H9 (cell line): ENCODE data around the gene PHF21A. TPM values are rescaled to one million over a fixed set of nuclear protein-coding genes. Genes with fewer than 3 reads are reported as not detected.

Source experiments
- DNase-seq: peaks from one replicate; pipeline ENCODE4 v3.0.0-alpha.2; 2017
- H2AFZ ChIP-seq: one replicate; pipeline ENCODE4 v1.6.1; 2013; ENCODE audit warnings: mild to moderate bottlenecking, low read length, control low read depth, moderate library complexity
- H2AK5ac ChIP-seq: 2 replicates; pipeline ENCODE4 v1.6.1; 2013; ENCODE audit warnings: low read length, control low read depth, mixed read lengths; ENCODE audit not compliant: insufficient read length
- H2BK120ac ChIP-seq: one replicate; pipeline ENCODE4 v1.6.1; 2013; ENCODE audit warnings: low read depth, mild to moderate bottlenecking, low read length, control low read depth, inconsistent platforms; ENCODE audit not compliant: poor library complexity, severe bottlenecking
- H2BK12ac ChIP-seq: 2 replicates; pipeline ENCODE4 v1.6.1; 2013; ENCODE audit warnings: low read length, control low read depth, mixed read lengths, low read depth; ENCODE audit not compliant: insufficient read length
- H2BK15ac ChIP-seq: 2 replicates; pipeline ENCODE4 v1.6.1; 2013; ENCODE audit warnings: low read depth, low read length, control low read depth
- H2BK20ac ChIP-seq: one replicate; pipeline ENCODE4 v1.6.1; 2013; ENCODE audit warnings: low read depth, mild to moderate bottlenecking, low read length, control low read depth, inconsistent platforms; ENCODE audit not compliant: poor library complexity, severe bottlenecking
- H2BK5ac ChIP-seq: 2 replicates; pipeline ENCODE4 v1.6.1; 2013; ENCODE audit warnings: low read length, control low read depth, mixed read lengths; ENCODE audit not compliant: insufficient read length
- H3K14ac ChIP-seq: 2 replicates; pipeline ENCODE4 v1.6.1; 2013; ENCODE audit warnings: low read length, control low read depth; ENCODE audit not compliant: insufficient read depth
- H3K18ac ChIP-seq: 2 replicates; pipeline ENCODE4 v1.6.1; 2013; ENCODE audit warnings: low read depth, mild to moderate bottlenecking, mixed read lengths, low read length, control low read depth; ENCODE audit not compliant: insufficient read length
- H3K23ac ChIP-seq: 2 replicates; pipeline ENCODE4 v1.6.1; 2013; ENCODE audit warnings: low read length, control low read depth, mixed read lengths, low read depth; ENCODE audit not compliant: insufficient read length
- H3K23me2 ChIP-seq: 2 replicates; pipeline ENCODE4 v1.6.1; 2013; ENCODE audit warnings: low read depth, mild to moderate bottlenecking, mixed read lengths, low read length, control low read depth; ENCODE audit not compliant: insufficient read length, poor library complexity, severe bottlenecking
- H3K27ac ChIP-seq: 2 replicates; pipeline ENCODE4 v1.5.1; 2013; ENCODE audit warnings: low read length, control low read depth, mixed read lengths, low read depth; ENCODE audit not compliant: insufficient read length
- H3K27me3 ChIP-seq: 2 replicates; pipeline ENCODE4 v1.6.1; 2013; ENCODE audit warnings: low read length, control low read depth, inconsistent platforms; ENCODE audit not compliant: insufficient read depth
- H3K4ac ChIP-seq: 2 replicates; pipeline ENCODE4 v1.6.1; 2013; ENCODE audit warnings: low read depth, mild to moderate bottlenecking, control low read depth, inconsistent platforms, low read length, moderate library complexity
- H3K4me1 ChIP-seq: 2 replicates; pipeline ENCODE4 v1.6.1; 2013; ENCODE audit warnings: low read length, control low read depth, inconsistent platforms; ENCODE audit not compliant: insufficient read depth
- H3K4me2 ChIP-seq: 2 replicates; pipeline ENCODE4 v1.6.1; 2013; ENCODE audit warnings: low read length, control low read depth, mixed read lengths; ENCODE audit not compliant: insufficient read length, insufficient read depth
- H3K56ac ChIP-seq: 2 replicates; pipeline ENCODE4 v1.6.1; 2013; ENCODE audit warnings: low read depth, mild to moderate bottlenecking, mixed read lengths, low read length, control low read depth; ENCODE audit not compliant: insufficient read length
- H3K79me1 ChIP-seq: 2 replicates; pipeline ENCODE4 v1.6.1; 2013; ENCODE audit warnings: low read depth, mild to moderate bottlenecking, moderate library complexity, low read length, control low read depth, inconsistent platforms; ENCODE audit not compliant: insufficient read depth, poor library complexity, severe bottlenecking
- H3K79me2 ChIP-seq: 2 replicates; pipeline ENCODE4 v1.6.1; 2013; ENCODE audit warnings: low read length, control low read depth, inconsistent platforms; ENCODE audit not compliant: insufficient read depth
- H3K9ac ChIP-seq: 2 replicates; pipeline ENCODE4 v1.6.1; 2013; ENCODE audit warnings: low read length, control low read depth, mixed read lengths; ENCODE audit not compliant: insufficient read length; ENCODE audit errors: extremely low read depth
- H3K9me3 ChIP-seq: one replicate; pipeline ENCODE4 v1.6.1; 2013; ENCODE audit warnings: low read depth, low read length, inconsistent platforms; ENCODE audit not compliant: control insufficient read depth
- H3T11ph ChIP-seq: one replicate; pipeline ENCODE4 v1.6.1; 2013; ENCODE audit warnings: mild to moderate bottlenecking, low read length, control low read depth, inconsistent platforms
- H4K20me1 ChIP-seq: one replicate; pipeline ENCODE4 v1.6.1; 2013; ENCODE audit not compliant: control insufficient read depth, insufficient read length, insufficient read depth
- H4K5ac ChIP-seq: 2 replicates; pipeline ENCODE4 v1.6.1; 2013; ENCODE audit warnings: low read depth, mild to moderate bottlenecking, mixed read lengths, low read length, control low read depth; ENCODE audit not compliant: insufficient read length
- H4K8ac ChIP-seq: replicated peaks from 2 replicates; pipeline ENCODE4 v1.6.1; 2013; ENCODE audit warnings: low read length, control low read depth, mixed read lengths, low read depth; ENCODE audit not compliant: insufficient read length
- H4K91ac ChIP-seq: 2 replicates; pipeline ENCODE4 v1.6.1; 2013; ENCODE audit warnings: low read depth, mild to moderate bottlenecking, moderate library complexity, mixed read lengths, low read length, control low read depth; ENCODE audit not compliant: insufficient read length
- H3K27ac Mint-ChIP-seq, 3 experiments: 2 replicates in 2 of 3; 3 replicates in 1 of 3; pipeline ENCODE4 v1.8.0; 2020 to 2021; ENCODE audit warnings: mixed read lengths in 3 of 3, mild to moderate bottlenecking in 1 of 3, moderate library complexity in 1 of 3
- H3K27me3 Mint-ChIP-seq: 2 replicates; pipeline ENCODE4 v1.8.0; 2021; ENCODE audit warnings: low read depth, mild to moderate bottlenecking, moderate library complexity, mixed read lengths
- H3K36me3 Mint-ChIP-seq, 3 experiments: 2 replicates in 2 of 3; 3 replicates in 1 of 3; pipeline ENCODE4 v1.8.0; 2020 to 2021; ENCODE audit warnings: low read depth in 3 of 3, mixed read lengths in 3 of 3; ENCODE audit not compliant: insufficient read depth in 1 of 3
- H3K4me1 Mint-ChIP-seq, 2 experiments: 2 replicates each; pipeline ENCODE4 v1.8.0; 2020; ENCODE audit warnings: mixed read lengths in 2 of 2
- H3K4me3 Mint-ChIP-seq, 2 experiments: 2 replicates in 1 of 2; 3 replicates in 1 of 2; pipeline ENCODE4 v1.8.0; 2020 to 2021; ENCODE audit warnings: mild to moderate bottlenecking in 2 of 2, mixed read lengths in 2 of 2, moderate library complexity in 1 of 2
- H3K9me3 Mint-ChIP-seq, 2 experiments: 2 replicates in 1 of 2; 3 replicates in 1 of 2; pipeline ENCODE4 v1.8.0; 2020; ENCODE audit warnings: mild to moderate bottlenecking in 2 of 2, mixed read lengths in 2 of 2, moderate library complexity in 1 of 2
- CTCF ChIP-seq: fragments of 200-600 bp; sonication (generic); conservative IDR thresholded peaks from 3 replicates; pipeline ENCODE4 v1.8.0; 2021; ENCODE audit warnings: antibody characterized with exemption, mild to moderate bottlenecking
- WGBS: extraction: QIAGEN DNeasy Blood & Tissue Kit; methylation state at CpG from one replicate; pipeline ENCODE4 v1.1.7; 2013; ENCODE audit warnings: missing lambda C conversion rate, low lambda C conversion rate, mixed read lengths; ENCODE audit not compliant: insufficient read length; ENCODE audit errors: extremely low coverage; 5-methylcytosine and 5-hydroxymethylcytosine counted together
- total RNA-seq: library from RNA; stranded (reverse); gene quantifications from 2 replicates; pipeline ENCODE4 v1.2.1, GENCODE V29; 2021

PHF21A gene
- total RNA-seq, 1 experiment from 2014 or later = 33.8 TPM

GRCh38 chr11:46050003-46050461 is 71.2 kb downstream of the PHF21A start:
- no peak overlapping the region for H2BK120ac ChIP-seq
- no peak overlapping the region for H3K56ac ChIP-seq
- Mint-ChIP-seq H3K9me3 (no peaks in the 10 kb centered on the region), H3K4me1 (peaks cover 63 to 77% of the 10 kb centered on the region in 2 experiments), H3K27me3 (no peaks in the 10 kb centered on the region), H3K27ac (peak overlapping the region; percentile 91 to 98 (median 97)), H3K36me3 (peaks cover 0 to 11% (median 3%) of the 10 kb centered on the region in 3 experiments; a peak in 4 of 7 replicates), H3K4me3 (no peak overlapping the region)
- no peak overlapping the region for H2BK20ac ChIP-seq
- no peak overlapping the region for H4K5ac ChIP-seq
- no peak overlapping the region for H2BK15ac ChIP-seq
- no peaks in the 10 kb centered on the region for H4K20me1 ChIP-seq
- no peak overlapping the region for H2AFZ ChIP-seq
- no peaks in the 10 kb centered on the region for H3K9me3 ChIP-seq
- H3K27ac ChIP-seq = peak overlapping the region; percentile 50
- no peak overlapping the region for H2BK12ac ChIP-seq
- no peak overlapping the region for H2BK5ac ChIP-seq
- no peak overlapping the region for H3K9ac ChIP-seq
- H3K27me3 ChIP-seq = peaks cover 2% of the 10 kb centered on the region; the same call in 1 of the 2 replicates
- H3T11ph ChIP-seq = no peak overlapping the region
- H3K79me1 ChIP-seq = no peaks in the 10 kb centered on the region
- no peaks in the 10 kb centered on the region for H3K23me2 ChIP-seq
- H4K8ac ChIP-seq = no peak overlapping the region
- no peak for TF ChIP-seq CTCF
- no peak overlapping the region for H3K4ac ChIP-seq
- no peak overlapping the region for H2AK5ac ChIP-seq
- H3K4me1 ChIP-seq = peaks cover 15% of the 10 kb centered on the region; the same call in 1 of the 2 replicates
- no peak overlapping the region for H3K18ac ChIP-seq
- no peak overlapping the region for H3K23ac ChIP-seq
- peak; percentile 45 for DNase-seq
- no CpG with 5 or more reads among the region's 4 CpGs for WGBS
- peak overlapping the region; percentile 10 for H3K4me2 ChIP-seq
- H4K91ac ChIP-seq = no peak overlapping the region
- no peak overlapping the region for H3K14ac ChIP-seq
- H3K79me2 ChIP-seq = no peaks in the 10 kb centered on the region
